HCT116 (cell line): ENCODE data around the gene PAIP1. TPM values are rescaled to one million over a fixed set of nuclear protein-coding genes. Genes with fewer than 3 reads are reported as not detected.

Experiments
- ATAC-seq: fragments of 200-7000 bp; cut with Tn5 transposase; 2 replicates; pipeline ENCODE4 v1.9.1; 2020; ENCODE audit warnings: mild to moderate bottlenecking, moderate library complexity
- BruUV-seq: library from RNA; stranded (reverse); fragments of 400-500 nt; replicated peaks from 2 replicates; lab custom pipeline; 2021; lab: Mats Ljungman, UMichigan
- CTCF ChIA-PET: fragments of 300-600 bp; sonication (Branson Sonifier 250); formaldehyde crosslinking; loops from one replicate; lab custom pipeline; 2021; ENCODE audit warnings: antibody characterized with exemption; lab: Charles Lee
- POLR2A ChIA-PET: fragments of 300-600, 350-600 bp; sonication (Branson Sonifier 250); formaldehyde crosslinking; loops from one replicate; lab custom pipeline; 2021; ENCODE audit warnings: antibody characterized with exemption; lab: Charles Lee
- RAD21 ChIA-PET, 2 experiments: fragments of 300-600 bp; sonication (Branson Sonifier 250); formaldehyde crosslinking; loops; one replicate each; lab custom pipeline; 2023; ENCODE audit warnings: low total read pairs in 2 of 2; ENCODE audit not compliant: uncharacterized antibody in 2 of 2, unreplicated experiment in 2 of 2, low non-redundant PET in 1 of 2; lab: Charles Lee
- DNase-seq: peaks from one replicate; pipeline ENCODE4 v3.0.0-alpha.2; 2010; ENCODE audit warnings: low read depth, low spot score
- H2AFZ ChIP-seq: fragments of 200-600 bp; shearing (Covaris generic), sonication (generic); 2 replicates; pipeline ENCODE4 v1.6.1; 2017; ENCODE audit warnings: low read depth, mixed run types, mixed read lengths, antibody characterized with exemption, low read length; ENCODE audit not compliant: poor library complexity, severe bottlenecking
- H3K27ac ChIP-seq: 2 replicates; pipeline ENCODE4 v1.5.1; 2012; ENCODE audit warnings: low read depth, low read length
- H3K27me3 ChIP-seq: fragments of 200-600 bp; sonication (generic); 2 replicates; pipeline ENCODE4 v1.6.1; 2016; ENCODE audit warnings: mixed run types, low read length, mixed read lengths; ENCODE audit not compliant: insufficient read depth
- H3K36me3 ChIP-seq, 2 experiments: fragments of 200-500 bp in 1 of 2; fragments of 200-600 bp in 1 of 2; sonication (Bioruptor generic) in 1 of 2; sonication (generic) in 1 of 2; 2 replicates each; pipeline versions ENCODE4 v1.5.1 to v1.6.1; 2014 to 2016; ENCODE audit warnings: low read length in 2 of 2, inconsistent platforms in 1 of 2, mixed read lengths in 1 of 2, mixed run types in 1 of 2; ENCODE audit not compliant: insufficient read depth in 2 of 2, control insufficient read depth in 1 of 2
- H3K4me1 ChIP-seq, 2 experiments: fragments of 200-600 bp in 1 of 2; sonication (generic) in 1 of 2; 2 replicates each; pipeline versions ENCODE4 v1.5.1 to v1.6.1; 2012 to 2017; ENCODE audit warnings: low read length in 2 of 2, inconsistent platforms in 1 of 2, mild to moderate bottlenecking in 1 of 2, mixed read lengths in 1 of 2, mixed run types in 1 of 2, moderate library complexity in 1 of 2; ENCODE audit not compliant: insufficient read depth in 2 of 2, control insufficient read depth in 1 of 2
- H3K4me2 ChIP-seq: fragments of 200-600 bp; sonication (generic); 2 replicates; pipeline ENCODE4 v1.6.1; 2017; ENCODE audit warnings: mixed run types, low read length, mixed read lengths
- H3K4me3 ChIP-seq, 2 experiments: fragments of 200-600 bp in 1 of 2; sonication (generic) in 1 of 2; replicated peaks in 1 of 2; 2 replicates each; pipeline ENCODE4 v1.5.1; 2011 to 2016; ENCODE audit warnings: low read length in 2 of 2, control low read depth in 1 of 2, low read depth in 1 of 2, mild to moderate bottlenecking in 1 of 2, mixed read lengths in 1 of 2, mixed run types in 1 of 2
- H3K79me2 ChIP-seq: fragments of 200-600 bp; sonication (generic); 2 replicates; pipeline ENCODE4 v1.6.1; 2017; ENCODE audit warnings: mild to moderate bottlenecking, mixed run types, low read length, moderate library complexity, mixed read lengths; ENCODE audit not compliant: insufficient read depth
- H3K9ac ChIP-seq: fragments of 200-600 bp; sonication (generic); 2 replicates; pipeline ENCODE4 v1.6.1; 2016; ENCODE audit warnings: low read length, mixed read lengths
- H3K9me2 ChIP-seq: fragments of 200-600 bp; sonication (generic), shearing (Covaris generic); 2 replicates; pipeline ENCODE4 v1.6.1; 2017; ENCODE audit warnings: mixed run types, mild to moderate bottlenecking, moderate library complexity; ENCODE audit not compliant: insufficient read depth
- H3K9me3 ChIP-seq, 2 experiments: fragments of 200-500 bp in 1 of 2; fragments of 200-600 bp in 1 of 2; sonication (Bioruptor generic) in 1 of 2; sonication (generic) in 1 of 2; 2 replicates each; pipeline ENCODE4 v1.6.1; 2014 to 2017; ENCODE audit warnings: low read length in 2 of 2, mixed read lengths in 2 of 2, inconsistent platforms in 1 of 2, low read depth in 1 of 2, mild to moderate bottlenecking in 1 of 2, mixed run types in 1 of 2, moderate library complexity in 1 of 2; ENCODE audit not compliant: control insufficient read depth in 1 of 2, insufficient read depth in 1 of 2
- H4K20me1 ChIP-seq: fragments of 200-600 bp; sonication (generic), shearing (Covaris generic); 2 replicates; pipeline ENCODE4 v1.6.1; 2017; ENCODE audit warnings: mixed run types, mild to moderate bottlenecking, moderate library complexity; ENCODE audit not compliant: insufficient read depth
- CEBPB ChIP-seq: IDR thresholded peaks from 2 replicates; pipeline ENCODE4 v1.6.1; 2012; ENCODE audit warnings: low read depth
- CTCF ChIP-seq, 3 experiments: fragments of 200-600 bp in 1 of 3; sonication (generic) in 1 of 3; IDR thresholded peaks in 2 of 3; conservative IDR thresholded peaks in 1 of 3; 2 replicates each; pipeline ENCODE4 v1.5.1; 2012 to 2017; ENCODE audit warnings: low read depth in 2 of 3, low read length in 2 of 3, antibody characterized with exemption in 1 of 3, borderline replicate concordance in 1 of 3, control low read depth in 1 of 3, mild to moderate bottlenecking in 1 of 3, mixed read lengths in 1 of 3, mixed run types in 1 of 3, moderate library complexity in 1 of 3; ENCODE audit not compliant: insufficient read depth in 1 of 3
- EGR1 ChIP-seq: IDR thresholded peaks from 2 replicates; pipeline ENCODE4 v1.6.1; 2012; ENCODE audit warnings: low read depth
- JUND ChIP-seq: IDR thresholded peaks from 2 replicates; pipeline ENCODE4 v1.6.1; 2012
- POLR2A ChIP-seq: IDR thresholded peaks from 2 replicates; pipeline ENCODE4 v1.7.0; 2011; ENCODE audit warnings: borderline replicate concordance; ENCODE audit not compliant: insufficient read depth, insufficient read length; ENCODE audit errors: extremely low read depth
- POLR2AphosphoS5 ChIP-seq: IDR thresholded peaks from 2 replicates; pipeline ENCODE4 v1.6.1; 2011; ENCODE audit warnings: mild to moderate bottlenecking, low read depth, low read length, moderate library complexity
- REST ChIP-seq: IDR thresholded peaks from 2 replicates; pipeline ENCODE4 v1.6.1; 2012; ENCODE audit warnings: low read depth
- SIN3A ChIP-seq: IDR thresholded peaks from 2 replicates; pipeline ENCODE4 v1.6.1; 2012; ENCODE audit warnings: low read depth
- SP1 ChIP-seq: IDR thresholded peaks from 2 replicates; pipeline ENCODE4 v1.6.1; 2012; ENCODE audit warnings: low read depth
- TCF7L2 ChIP-seq: IDR thresholded peaks from 2 replicates; pipeline ENCODE4 v1.7.0; 2011; ENCODE audit warnings: borderline replicate concordance, inconsistent platforms; ENCODE audit not compliant: insufficient read depth, insufficient read length; ENCODE audit errors: extremely low read depth
- YY1 ChIP-seq: IDR thresholded peaks from 2 replicates; pipeline ENCODE4 v1.6.1; 2011; ENCODE audit warnings: low read length, low read depth, moderate library complexity, mild to moderate bottlenecking; ENCODE audit not compliant: insufficient replicate concordance; ENCODE audit errors: extremely low read depth
- ZFX ChIP-seq: fragments of 450-650 bp; IDR thresholded peaks from 2 replicates; pipeline ENCODE4 v1.6.1; 2017
- intact Hi-C: fragments of 100-400 bp; cut with micrococcal nuclease; formaldehyde crosslinking; loops from 2 replicates; pipeline ENCODE4 v1.10.0; 2022
- total RNA-seq: library from RNA; stranded (reverse); gene quantifications from one replicate; pipeline ENCODE4 v1.2.1, GENCODE V29; 2021; ENCODE audit not compliant: unreplicated experiment
- TF ChIP-seq, protein P1 (sequence below): IDR thresholded peaks from 2 replicates; pipeline ENCODE4 v1.6.1; 2011; ENCODE audit warnings: mild to moderate bottlenecking, low read length, moderate library complexity; ENCODE audit not compliant: insufficient replicate concordance; ENCODE audit errors: extremely low read depth

Gene PAIP1
- total RNA-seq, 1 experiment from 2014 or later, result 83.8 TPM

GRCh38 chr5:43567967-43568366 is 11.1 kb upstream of the PAIP1 start:
- no peaks in the 10 kb centered on the region for H3K27me3 ChIP-seq
- no peaks in the 10 kb centered on the region for H3K9me2 ChIP-seq
- H3K9ac ChIP-seq, result no peak overlapping the region
- TF ChIP-seq TCF7L2 (no peak), SP1 (no peak), YY1 (no peak), CEBPB (no peak), CTCF (IDR thresholded peaks at IDR 0.05 in 2 of 3, conservative IDR thresholded peaks at IDR 0.05 in 1 of 3; ENCODE audit: borderline replicate concordance in 1 of 3, insufficient read depth in 1 of 3, low read depth in 2 of 3, low read length in 2 of 3) (no peak), POLR2AphosphoS5 (no peak)
- POLR2A ChIA-PET, result no interaction called here
- CTCF ChIA-PET, result no interaction called here
- no peaks in the 10 kb centered on the region for H3K79me2 ChIP-seq
- 0 out of 4 replicates have a peak, but pooled peaks cover 0 to 2% of the 10 kb centered on the region in 2 experiments for H3K4me1 ChIP-seq
- DNase-seq (no peak), ATAC-seq (no peak)
- no TSS peak for BruUV-seq
- no peak overlapping the region for H2AFZ ChIP-seq
- H4K20me1 ChIP-seq, result no peaks in the 10 kb centered on the region
- intact Hi-C loops, result no loop called here
- no peaks in the 10 kb centered on the region for H3K9me3 ChIP-seq
- H3K27ac ChIP-seq, result no peak overlapping the region
- no peaks in the 10 kb centered on the region for H3K36me3 ChIP-seq
- H3K4me3 ChIP-seq, result no peak overlapping the region
- RAD21 ChIA-PET, result no interaction called here
- no peak overlapping the region for H3K4me2 ChIP-seq

DNA sequence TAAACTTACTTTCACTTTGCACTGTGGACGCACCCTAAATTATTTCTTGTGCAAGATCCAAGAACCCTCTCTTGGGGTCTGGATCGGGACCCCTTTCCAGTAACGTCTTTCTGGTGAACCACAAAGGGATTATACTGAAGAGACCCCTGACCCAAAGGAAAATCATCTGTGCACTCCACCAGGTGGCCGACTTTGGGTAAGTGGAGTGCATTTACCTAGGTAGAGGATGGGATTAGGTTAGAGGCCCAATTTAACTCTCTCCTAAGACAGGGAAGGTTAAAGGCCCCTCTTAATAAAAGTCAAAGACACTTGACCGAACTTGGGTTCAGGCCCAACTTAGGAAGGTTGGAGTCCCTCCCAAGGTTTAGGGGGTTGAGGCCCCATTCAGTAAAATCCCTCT is 8.2 kb upstream of the PAIP1 start:
- H3K4me1 ChIP-seq, result 0 out of 4 replicates have a peak, but pooled peaks cover 0 to 1% of the 10 kb centered on the region in 2 experiments
- no peaks in the 10 kb centered on the region for H4K20me1 ChIP-seq
- no TSS peak for BruUV-seq
- H3K9ac ChIP-seq, result no peak overlapping the region
- H3K27me3 ChIP-seq, result no peaks in the 10 kb centered on the region
- POLR2A ChIA-PET, result no interaction called here
- H3K4me3 ChIP-seq, result no peak overlapping the region
- RAD21 ChIA-PET, result no interaction called here
- H2AFZ ChIP-seq, result no peak overlapping the region
- no peak overlapping the region for H3K27ac ChIP-seq
- no peaks in the 10 kb centered on the region for H3K36me3 ChIP-seq
- intact Hi-C loops, result no loop called here
- H3K9me3 ChIP-seq, result no peaks in the 10 kb centered on the region
- no peaks in the 10 kb centered on the region for H3K79me2 ChIP-seq
- no peak overlapping the region for H3K4me2 ChIP-seq
- H3K9me2 ChIP-seq, result no peaks in the 10 kb centered on the region
- ATAC-seq (no peak), DNase-seq (no peak)
- CTCF ChIA-PET, result no interaction called here
- TF ChIP-seq SIN3A (no peak), TCF7L2 (no peak), POLR2AphosphoS5 (no peak), EGR1 (no peak), CEBPB (no peak), ZFX (no peak), REST (no peak), JUND (no peak), POLR2A (no peak), SP1 (no peak)
- TF ChIP-seq, protein P1, sequence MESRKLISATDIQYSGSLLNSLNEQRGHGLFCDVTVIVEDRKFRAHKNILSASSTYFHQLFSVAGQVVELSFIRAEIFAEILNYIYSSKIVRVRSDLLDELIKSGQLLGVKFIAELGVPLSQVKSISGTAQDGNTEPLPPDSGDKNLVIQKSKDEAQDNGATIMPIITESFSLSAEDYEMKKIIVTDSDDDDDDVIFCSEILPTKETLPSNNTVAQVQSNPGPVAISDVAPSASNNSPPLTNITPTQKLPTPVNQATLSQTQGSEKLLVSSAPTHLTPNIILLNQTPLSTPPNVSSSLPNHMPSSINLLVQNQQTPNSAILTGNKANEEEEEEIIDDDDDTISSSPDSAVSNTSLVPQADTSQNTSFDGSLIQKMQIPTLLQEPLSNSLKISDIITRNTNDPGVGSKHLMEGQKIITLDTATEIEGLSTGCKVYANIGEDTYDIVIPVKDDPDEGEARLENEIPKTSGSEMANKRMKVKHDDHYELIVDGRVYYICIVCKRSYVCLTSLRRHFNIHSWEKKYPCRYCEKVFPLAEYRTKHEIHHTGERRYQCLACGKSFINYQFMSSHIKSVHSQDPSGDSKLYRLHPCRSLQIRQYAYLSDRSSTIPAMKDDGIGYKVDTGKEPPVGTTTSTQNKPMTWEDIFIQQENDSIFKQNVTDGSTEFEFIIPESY, result no peak
